H9 (cell line): Measurements from ENCODE around the gene SCN5A. TPM values are rescaled to one million over a fixed set of nuclear protein-coding genes. Genes with fewer than 3 reads are reported as not detected.

Experiments used
- DNase-seq: peaks from one replicate; pipeline ENCODE4 v3.0.0-alpha.2; 2017
- H2AFZ ChIP-seq: one replicate; pipeline ENCODE4 v1.6.1; 2013; ENCODE audit warnings: mild to moderate bottlenecking, low read length, control low read depth, moderate library complexity
- H2AK5ac ChIP-seq: 2 replicates; pipeline ENCODE4 v1.6.1; 2013; ENCODE audit warnings: low read length, control low read depth, mixed read lengths; ENCODE audit not compliant: insufficient read length
- H2BK120ac ChIP-seq: one replicate; pipeline ENCODE4 v1.6.1; 2013; ENCODE audit warnings: low read depth, mild to moderate bottlenecking, low read length, control low read depth, inconsistent platforms; ENCODE audit not compliant: poor library complexity, severe bottlenecking
- H2BK12ac ChIP-seq: 2 replicates; pipeline ENCODE4 v1.6.1; 2013; ENCODE audit warnings: low read length, control low read depth, mixed read lengths, low read depth; ENCODE audit not compliant: insufficient read length
- H2BK15ac ChIP-seq: 2 replicates; pipeline ENCODE4 v1.6.1; 2013; ENCODE audit warnings: low read depth, low read length, control low read depth
- H2BK20ac ChIP-seq: one replicate; pipeline ENCODE4 v1.6.1; 2013; ENCODE audit warnings: low read depth, mild to moderate bottlenecking, low read length, control low read depth, inconsistent platforms; ENCODE audit not compliant: poor library complexity, severe bottlenecking
- H2BK5ac ChIP-seq: 2 replicates; pipeline ENCODE4 v1.6.1; 2013; ENCODE audit warnings: low read length, control low read depth, mixed read lengths; ENCODE audit not compliant: insufficient read length
- H3K14ac ChIP-seq: 2 replicates; pipeline ENCODE4 v1.6.1; 2013; ENCODE audit warnings: low read length, control low read depth; ENCODE audit not compliant: insufficient read depth
- H3K18ac ChIP-seq: 2 replicates; pipeline ENCODE4 v1.6.1; 2013; ENCODE audit warnings: low read depth, mild to moderate bottlenecking, mixed read lengths, low read length, control low read depth; ENCODE audit not compliant: insufficient read length
- H3K23ac ChIP-seq: 2 replicates; pipeline ENCODE4 v1.6.1; 2013; ENCODE audit warnings: low read length, control low read depth, mixed read lengths, low read depth; ENCODE audit not compliant: insufficient read length
- H3K23me2 ChIP-seq: 2 replicates; pipeline ENCODE4 v1.6.1; 2013; ENCODE audit warnings: low read depth, mild to moderate bottlenecking, mixed read lengths, low read length, control low read depth; ENCODE audit not compliant: insufficient read length, poor library complexity, severe bottlenecking
- H3K27ac ChIP-seq: 2 replicates; pipeline ENCODE4 v1.5.1; 2013; ENCODE audit warnings: low read length, control low read depth, mixed read lengths, low read depth; ENCODE audit not compliant: insufficient read length
- H3K27me3 ChIP-seq: 2 replicates; pipeline ENCODE4 v1.6.1; 2013; ENCODE audit warnings: low read length, control low read depth, inconsistent platforms; ENCODE audit not compliant: insufficient read depth
- H3K4ac ChIP-seq: 2 replicates; pipeline ENCODE4 v1.6.1; 2013; ENCODE audit warnings: low read depth, mild to moderate bottlenecking, control low read depth, inconsistent platforms, low read length, moderate library complexity
- H3K4me1 ChIP-seq: 2 replicates; pipeline ENCODE4 v1.6.1; 2013; ENCODE audit warnings: low read length, control low read depth, inconsistent platforms; ENCODE audit not compliant: insufficient read depth
- H3K4me2 ChIP-seq: 2 replicates; pipeline ENCODE4 v1.6.1; 2013; ENCODE audit warnings: low read length, control low read depth, mixed read lengths; ENCODE audit not compliant: insufficient read length, insufficient read depth
- H3K56ac ChIP-seq: 2 replicates; pipeline ENCODE4 v1.6.1; 2013; ENCODE audit warnings: low read depth, mild to moderate bottlenecking, mixed read lengths, low read length, control low read depth; ENCODE audit not compliant: insufficient read length
- H3K79me1 ChIP-seq: 2 replicates; pipeline ENCODE4 v1.6.1; 2013; ENCODE audit warnings: low read depth, mild to moderate bottlenecking, moderate library complexity, low read length, control low read depth, inconsistent platforms; ENCODE audit not compliant: insufficient read depth, poor library complexity, severe bottlenecking
- H3K79me2 ChIP-seq: 2 replicates; pipeline ENCODE4 v1.6.1; 2013; ENCODE audit warnings: low read length, control low read depth, inconsistent platforms; ENCODE audit not compliant: insufficient read depth
- H3K9ac ChIP-seq: 2 replicates; pipeline ENCODE4 v1.6.1; 2013; ENCODE audit warnings: low read length, control low read depth, mixed read lengths; ENCODE audit not compliant: insufficient read length; ENCODE audit errors: extremely low read depth
- H3K9me3 ChIP-seq: one replicate; pipeline ENCODE4 v1.6.1; 2013; ENCODE audit warnings: low read depth, low read length, inconsistent platforms; ENCODE audit not compliant: control insufficient read depth
- H3T11ph ChIP-seq: one replicate; pipeline ENCODE4 v1.6.1; 2013; ENCODE audit warnings: mild to moderate bottlenecking, low read length, control low read depth, inconsistent platforms
- H4K20me1 ChIP-seq: one replicate; pipeline ENCODE4 v1.6.1; 2013; ENCODE audit not compliant: control insufficient read depth, insufficient read length, insufficient read depth
- H4K5ac ChIP-seq: 2 replicates; pipeline ENCODE4 v1.6.1; 2013; ENCODE audit warnings: low read depth, mild to moderate bottlenecking, mixed read lengths, low read length, control low read depth; ENCODE audit not compliant: insufficient read length
- H4K8ac ChIP-seq: replicated peaks from 2 replicates; pipeline ENCODE4 v1.6.1; 2013; ENCODE audit warnings: low read length, control low read depth, mixed read lengths, low read depth; ENCODE audit not compliant: insufficient read length
- H4K91ac ChIP-seq: 2 replicates; pipeline ENCODE4 v1.6.1; 2013; ENCODE audit warnings: low read depth, mild to moderate bottlenecking, moderate library complexity, mixed read lengths, low read length, control low read depth; ENCODE audit not compliant: insufficient read length
- H3K27ac Mint-ChIP-seq, 3 experiments: 2 replicates in 2 of 3; 3 replicates in 1 of 3; pipeline ENCODE4 v1.8.0; 2020 to 2021; ENCODE audit warnings: mixed read lengths in 3 of 3, mild to moderate bottlenecking in 1 of 3, moderate library complexity in 1 of 3
- H3K27me3 Mint-ChIP-seq: 2 replicates; pipeline ENCODE4 v1.8.0; 2021; ENCODE audit warnings: low read depth, mild to moderate bottlenecking, moderate library complexity, mixed read lengths
- H3K36me3 Mint-ChIP-seq, 3 experiments: 2 replicates in 2 of 3; 3 replicates in 1 of 3; pipeline ENCODE4 v1.8.0; 2020 to 2021; ENCODE audit warnings: low read depth in 3 of 3, mixed read lengths in 3 of 3; ENCODE audit not compliant: insufficient read depth in 1 of 3
- H3K4me1 Mint-ChIP-seq, 2 experiments: 2 replicates each; pipeline ENCODE4 v1.8.0; 2020; ENCODE audit warnings: mixed read lengths in 2 of 2
- H3K4me3 Mint-ChIP-seq, 2 experiments: 2 replicates in 1 of 2; 3 replicates in 1 of 2; pipeline ENCODE4 v1.8.0; 2020 to 2021; ENCODE audit warnings: mild to moderate bottlenecking in 2 of 2, mixed read lengths in 2 of 2, moderate library complexity in 1 of 2
- H3K9me3 Mint-ChIP-seq, 2 experiments: 2 replicates in 1 of 2; 3 replicates in 1 of 2; pipeline ENCODE4 v1.8.0; 2020; ENCODE audit warnings: mild to moderate bottlenecking in 2 of 2, mixed read lengths in 2 of 2, moderate library complexity in 1 of 2
- CTCF ChIP-seq: fragments of 200-600 bp; sonication (generic); conservative IDR thresholded peaks from 3 replicates; pipeline ENCODE4 v1.8.0; 2021; ENCODE audit warnings: antibody characterized with exemption, mild to moderate bottlenecking
- WGBS: extraction: QIAGEN DNeasy Blood & Tissue Kit; methylation state at CpG from one replicate; pipeline ENCODE4 v1.1.7; 2013; ENCODE audit warnings: missing lambda C conversion rate, low lambda C conversion rate, mixed read lengths; ENCODE audit not compliant: insufficient read length; ENCODE audit errors: extremely low coverage; 5-methylcytosine and 5-hydroxymethylcytosine counted together
- total RNA-seq: library from RNA; stranded (reverse); gene quantifications from 2 replicates; pipeline ENCODE4 v1.2.1, GENCODE V29; 2021

Gene SCN5A
- total RNA-seq, 1 experiment from 2014 or later = 6.5 TPM

- no peaks in the 10 kb centered on the region for H3K9me3 Mint-ChIP-seq
- H2AFZ ChIP-seq = no peak overlapping the region
- no peaks in the 10 kb centered on the region for H3K79me2 ChIP-seq
- H3K36me3 Mint-ChIP-seq = no peaks in the 10 kb centered on the region
- no peak overlapping the region for H3K9ac ChIP-seq
- H3K56ac ChIP-seq = no peak overlapping the region
- peak; percentile 14 for DNase-seq
- H2BK15ac ChIP-seq = no peak overlapping the region
- H3K4me1 Mint-ChIP-seq = peaks cover 26 to 41% of the 10 kb centered on the region in 2 experiments
- no peak overlapping the region for H3K4me3 Mint-ChIP-seq
- H2BK120ac ChIP-seq = no peak overlapping the region
- no peak overlapping the region for H2AK5ac ChIP-seq
- H4K5ac ChIP-seq = no peak overlapping the region
- H4K91ac ChIP-seq = no peak overlapping the region
- no peak overlapping the region for H3K23ac ChIP-seq
- H2BK5ac ChIP-seq = no peak overlapping the region
- no peaks in the 10 kb centered on the region for H3K23me2 ChIP-seq
- no peak overlapping the region for H4K8ac ChIP-seq
- H3K4me2 ChIP-seq = no peak overlapping the region
- H3K18ac ChIP-seq = no peak overlapping the region
- no peak overlapping the region for H3K27ac Mint-ChIP-seq
- H2BK12ac ChIP-seq = no peak overlapping the region
- H3K27me3 ChIP-seq = peaks cover 4% of the 10 kb centered on the region; the same call in 1 of the 2 replicates
- H3K9me3 ChIP-seq = no peaks in the 10 kb centered on the region
- no peak overlapping the region for H2BK20ac ChIP-seq
- no peak overlapping the region for H3K27ac ChIP-seq
- TF ChIP-seq CTCF = no peak
- no peak overlapping the region for H3K4ac ChIP-seq
- peaks cover 36% of the 10 kb centered on the region for H3K27me3 Mint-ChIP-seq
- no CpG with 5 or more reads among the region's 8 CpGs for WGBS
- H3T11ph ChIP-seq = no peak overlapping the region
- no peak overlapping the region for H3K14ac ChIP-seq
- peaks cover 3% of the 10 kb centered on the region for H4K20me1 ChIP-seq
- H3K4me1 ChIP-seq = peaks cover 4% of the 10 kb centered on the region; the same call in 1 of the 2 replicates
- H3K79me1 ChIP-seq = no peaks in the 10 kb centered on the region
Measured at GRCh38 chr3:38643090-38643489, 6.4 kb downstream of the SCN5A start.
